OCI-LY1 (cell line): ENCODE results near the gene ATP8B1.

ENCODE experiments used
- H2AFZ ChIP-seq: fragments of 200-600 bp; sonication (generic), shearing (Covaris generic); 2 replicates; pipeline ENCODE4 v1.6.0; 2014; ENCODE audit warnings: antibody characterized with exemption, mild to moderate bottlenecking, low read length
- H3F3A ChIP-seq: fragments of 200-600 bp; sonication (generic), shearing (Covaris generic); 2 replicates; pipeline ENCODE4 v1.6.0; 2014; ENCODE audit warnings: mild to moderate bottlenecking, antibody characterized with exemption, low read length, moderate library complexity; ENCODE audit not compliant: insufficient read depth
- H3K27ac ChIP-seq: fragments of 200-600 bp; sonication (generic); 2 replicates; pipeline ENCODE4 v1.5.1; 2014; ENCODE audit warnings: low read length, mixed run types, mild to moderate bottlenecking, low read depth; ENCODE audit not compliant: poor library complexity, severe bottlenecking
- H3K27me3 ChIP-seq: fragments of 200-600 bp; sonication (generic); 2 replicates; pipeline ENCODE4 v1.6.0; 2014; ENCODE audit warnings: antibody characterized with exemption, mild to moderate bottlenecking, low read length, moderate library complexity; ENCODE audit not compliant: insufficient read depth
- H3K36me3 ChIP-seq: fragments of 200-600 bp; sonication (generic); 2 replicates; pipeline ENCODE4 v1.6.1; 2014; ENCODE audit warnings: mild to moderate bottlenecking, antibody characterized with exemption, low read length, moderate library complexity, mixed read lengths; ENCODE audit not compliant: insufficient read depth
- H3K4me1 ChIP-seq: fragments of 200-600 bp; sonication (generic); 2 replicates; pipeline ENCODE4 v1.5.1; 2014; ENCODE audit warnings: mild to moderate bottlenecking, low read length, moderate library complexity; ENCODE audit not compliant: insufficient read depth, severe bottlenecking
- H3K4me2 ChIP-seq: fragments of 200-600 bp; sonication (generic), shearing (Covaris generic); 2 replicates; pipeline ENCODE4 v1.6.1; 2014; ENCODE audit warnings: low read length
- H3K4me3 ChIP-seq: fragments of 200-600 bp; sonication (generic); 2 replicates; pipeline ENCODE4 v1.5.1; 2014; ENCODE audit warnings: low read length, low read depth, mild to moderate bottlenecking, mixed read lengths; ENCODE audit not compliant: poor library complexity, severe bottlenecking
- H3K79me2 ChIP-seq: fragments of 200-600 bp; shearing (Covaris generic); 2 replicates; pipeline ENCODE4 v1.6.1; 2016; ENCODE audit warnings: mixed run types, low read length, mixed read lengths; ENCODE audit not compliant: insufficient read depth
- H3K9ac ChIP-seq: fragments of 200-600 bp; sonication (generic), shearing (Covaris generic); 2 replicates; pipeline ENCODE4 v1.6.1; 2014; ENCODE audit warnings: mild to moderate bottlenecking, low read length, mixed read lengths
- H3K9me2 ChIP-seq: fragments of 200-600 bp; sonication (generic), shearing (Covaris generic); 2 replicates; pipeline ENCODE4 v1.6.1; 2014; ENCODE audit warnings: low read depth, mild to moderate bottlenecking, low read length, mixed read lengths
- H3K9me3 ChIP-seq: fragments of 200-600 bp; shearing (Covaris generic); 2 replicates; pipeline ENCODE4 v1.6.1; 2014; ENCODE audit warnings: low read length, mixed read lengths
- H4K20me1 ChIP-seq: fragments of 200-600 bp; sonication (generic), shearing (Covaris generic); 2 replicates; pipeline ENCODE4 v1.6.0; 2016; ENCODE audit warnings: mild to moderate bottlenecking, low read length; ENCODE audit not compliant: insufficient read depth
- EZH2 ChIP-seq: fragments of 200-600 bp; sonication (generic), shearing (Covaris generic); IDR thresholded peaks from 2 replicates; pipeline ENCODE4 v1.8.0; 2017; ENCODE audit warnings: borderline replicate concordance, mixed run types, mild to moderate bottlenecking, antibody characterized with exemption, low read length, moderate library complexity, mixed read lengths
- TF ChIP-seq, protein P1 (sequence below): fragments of 200-600 bp; sonication (generic), shearing (Covaris generic); IDR thresholded peaks from 2 replicates; pipeline ENCODE4 v1.5.1; 2017; ENCODE audit warnings: mild to moderate bottlenecking, antibody characterized with exemption, low read length, moderate library complexity, mixed read lengths

Gene ATP8B1

DNA sequence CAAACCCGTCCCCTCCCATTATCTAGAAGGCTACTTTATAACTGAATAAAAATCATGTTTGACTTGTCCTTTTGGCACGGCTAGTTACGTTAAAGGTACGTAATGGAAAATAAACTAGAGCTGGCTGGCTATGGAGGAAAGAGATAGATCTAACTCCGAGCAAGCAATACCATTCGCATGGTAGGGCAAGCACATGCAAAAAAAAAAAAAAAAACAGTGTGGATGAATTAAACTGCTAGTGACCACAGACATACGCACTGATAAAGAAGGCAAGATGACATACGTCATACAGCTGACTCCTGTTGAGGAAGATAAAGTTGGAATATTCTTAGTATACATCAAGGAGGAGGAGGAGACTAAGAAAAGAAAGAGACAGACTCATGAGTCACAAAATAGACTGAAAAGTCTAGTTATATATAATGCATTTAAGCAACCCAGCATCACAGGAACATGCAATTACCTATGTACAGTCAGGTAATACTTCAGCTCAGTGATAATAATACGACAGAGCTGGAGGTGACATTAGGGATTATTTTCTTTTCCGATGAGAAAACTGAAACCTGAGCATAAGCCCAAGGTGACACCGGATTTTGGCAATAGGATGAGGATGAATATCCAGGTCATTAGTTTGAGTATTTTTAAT, 143.5 kb downstream of the ATP8B1 start:
- H3K9ac ChIP-seq: no peak overlapping the region
- H3K27ac ChIP-seq: no peak overlapping the region
- H3K9me3 ChIP-seq: peaks cover 11% of the 10 kb centered on the region
- H3K4me1 ChIP-seq: no peaks in the 10 kb centered on the region
- TF ChIP-seq EZH2: no peak
- TF ChIP-seq, protein P1, sequence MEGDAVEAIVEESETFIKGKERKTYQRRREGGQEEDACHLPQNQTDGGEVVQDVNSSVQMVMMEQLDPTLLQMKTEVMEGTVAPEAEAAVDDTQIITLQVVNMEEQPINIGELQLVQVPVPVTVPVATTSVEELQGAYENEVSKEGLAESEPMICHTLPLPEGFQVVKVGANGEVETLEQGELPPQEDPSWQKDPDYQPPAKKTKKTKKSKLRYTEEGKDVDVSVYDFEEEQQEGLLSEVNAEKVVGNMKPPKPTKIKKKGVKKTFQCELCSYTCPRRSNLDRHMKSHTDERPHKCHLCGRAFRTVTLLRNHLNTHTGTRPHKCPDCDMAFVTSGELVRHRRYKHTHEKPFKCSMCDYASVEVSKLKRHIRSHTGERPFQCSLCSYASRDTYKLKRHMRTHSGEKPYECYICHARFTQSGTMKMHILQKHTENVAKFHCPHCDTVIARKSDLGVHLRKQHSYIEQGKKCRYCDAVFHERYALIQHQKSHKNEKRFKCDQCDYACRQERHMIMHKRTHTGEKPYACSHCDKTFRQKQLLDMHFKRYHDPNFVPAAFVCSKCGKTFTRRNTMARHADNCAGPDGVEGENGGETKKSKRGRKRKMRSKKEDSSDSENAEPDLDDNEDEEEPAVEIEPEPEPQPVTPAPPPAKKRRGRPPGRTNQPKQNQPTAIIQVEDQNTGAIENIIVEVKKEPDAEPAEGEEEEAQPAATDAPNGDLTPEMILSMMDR: no peak
- no peaks in the 10 kb centered on the region for H3K9me2 ChIP-seq
- H3K4me3 ChIP-seq: no peak overlapping the region
- H2AFZ ChIP-seq: no peak overlapping the region
- H3K36me3 ChIP-seq: peaks cover 14% of the 10 kb centered on the region
- no peaks in the 10 kb centered on the region for H3F3A ChIP-seq
- peaks cover 40% of the 10 kb centered on the region for H3K79me2 ChIP-seq
- 0 out of 2 replicates have a peak, but pooled peaks cover 2% of the 10 kb centered on the region for H4K20me1 ChIP-seq
- H3K4me2 ChIP-seq: no peak overlapping the region
- H3K27me3 ChIP-seq: no peaks in the 10 kb centered on the region

DNA sequence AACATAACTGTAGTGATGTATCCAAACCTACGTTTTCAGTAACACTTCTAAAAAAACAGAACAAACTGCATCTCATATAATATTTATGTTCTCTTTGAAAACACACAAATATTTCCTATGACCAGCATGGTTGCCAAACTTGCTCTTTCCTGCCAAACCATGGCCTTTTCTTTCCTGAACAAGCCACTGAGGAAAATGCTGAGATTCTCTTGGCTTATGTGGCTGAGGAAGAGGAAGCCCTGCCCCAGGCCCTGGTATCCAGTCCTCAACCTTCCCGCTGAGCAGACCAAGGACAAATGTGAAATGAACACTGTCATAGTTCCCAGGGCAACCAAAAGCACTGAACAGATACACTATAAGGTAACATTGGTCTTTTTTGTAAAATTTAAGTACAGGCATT, 145.6 kb downstream of the ATP8B1 start:
- Histone ChIP-seq H3K79me2 (peaks cover 41% of the 10 kb centered on the region), H3K4me1 (no peaks in the 10 kb centered on the region), H3K27ac (no peak overlapping the region), H3K9me3 (peaks cover 11% of the 10 kb centered on the region), H4K20me1 (no peaks in the 10 kb centered on the region), H3K4me3 (no peak overlapping the region), H3F3A (no peaks in the 10 kb centered on the region), H3K4me2 (no peak overlapping the region), H2AFZ (no peak overlapping the region), H3K9me2 (no peaks in the 10 kb centered on the region), H3K27me3 (no peaks in the 10 kb centered on the region), H3K36me3 (peaks cover 24% of the 10 kb centered on the region), H3K9ac (no peak overlapping the region)
- TF ChIP-seq, protein P1: no peak
- no peak for TF ChIP-seq EZH2

DNA sequence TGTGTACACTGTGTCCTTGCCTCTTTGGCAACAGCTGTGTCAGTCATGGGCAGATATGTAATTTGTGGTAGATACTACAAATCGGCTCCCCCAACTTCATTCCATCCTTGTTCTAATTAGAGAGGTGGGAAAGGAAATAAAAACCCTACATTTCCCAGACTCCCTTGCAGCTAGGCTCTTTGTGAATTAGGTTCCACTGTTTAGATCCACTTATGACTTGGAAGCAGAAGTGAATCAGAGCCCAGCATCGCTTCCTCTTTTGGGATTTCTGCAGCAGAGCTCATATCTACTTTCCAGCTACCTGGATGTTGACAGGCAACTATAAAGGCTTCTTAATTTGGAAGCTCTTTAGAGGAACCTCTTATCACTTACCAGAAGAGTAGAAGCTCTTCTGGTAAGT, 147.4 kb downstream of the ATP8B1 start:
- Histone ChIP-seq H3K9me3 (peaks cover 15% of the 10 kb centered on the region), H4K20me1 (no peaks in the 10 kb centered on the region), H3K27me3 (no peaks in the 10 kb centered on the region), H2AFZ (no peak overlapping the region), H3K36me3 (peaks cover 36% of the 10 kb centered on the region), H3K4me2 (no peak overlapping the region), H3K9ac (no peak overlapping the region), H3K4me3 (no peak overlapping the region), H3K4me1 (no peaks in the 10 kb centered on the region), H3K27ac (no peak overlapping the region), H3K79me2 (peaks cover 50% of the 10 kb centered on the region), H3F3A (no peaks in the 10 kb centered on the region), H3K9me2 (no peaks in the 10 kb centered on the region)
- TF ChIP-seq, protein P1: no peak
- no peak for TF ChIP-seq EZH2
